Osteocyte (in vitro differentiated cells): ENCODE data around the gene NHLRC2. TPM values are rescaled to one million over a fixed set of nuclear protein-coding genes. Genes with fewer than 3 reads are reported as not detected.

Experiments used
- DNase-seq: peaks from one replicate; pipeline ENCODE4 v3.0.0; 2021; ENCODE audit warnings: mixed read lengths; ENCODE audit not compliant: unreplicated experiment; ENCODE audit errors: extremely low spot score
- H3K27ac Mint-ChIP-seq: one replicate; pipeline ENCODE4 v1.8.0; 2021; ENCODE audit warnings: mild to moderate bottlenecking, mixed read lengths; ENCODE audit not compliant: unreplicated experiment
- H3K27me3 Mint-ChIP-seq: one replicate; pipeline ENCODE4 v1.8.0; 2021; ENCODE audit warnings: mixed read lengths; ENCODE audit not compliant: unreplicated experiment
- H3K36me3 Mint-ChIP-seq: one replicate; pipeline ENCODE4 v1.8.0; 2021; ENCODE audit warnings: mixed read lengths; ENCODE audit not compliant: unreplicated experiment
- H3K4me1 Mint-ChIP-seq: one replicate; pipeline ENCODE4 v1.8.0; 2021; ENCODE audit warnings: mixed read lengths; ENCODE audit not compliant: unreplicated experiment
- H3K4me3 Mint-ChIP-seq: one replicate; pipeline ENCODE4 v1.8.0; 2021; ENCODE audit warnings: mild to moderate bottlenecking, moderate library complexity, mixed read lengths; ENCODE audit not compliant: unreplicated experiment
- H3K9me3 Mint-ChIP-seq: one replicate; pipeline ENCODE4 v1.8.0; 2021; ENCODE audit warnings: mixed read lengths; ENCODE audit not compliant: unreplicated experiment
- total RNA-seq: library from RNA; stranded (reverse); gene quantifications from 2 replicates; pipeline ENCODE4 v1.2.1, GENCODE V29; 2021
- TF ChIP-seq, protein P1 (sequence below): fragments of 200-600 bp; sonication (generic); IDR thresholded peaks from 2 replicates; pipeline ENCODE4 v1.5.0; 2021; ENCODE audit warnings: antibody characterized with exemption, mild to moderate bottlenecking, moderate library complexity

Gene NHLRC2
- total RNA-seq, 1 donor from 2014 or later: 39.3 TPM

DNA sequence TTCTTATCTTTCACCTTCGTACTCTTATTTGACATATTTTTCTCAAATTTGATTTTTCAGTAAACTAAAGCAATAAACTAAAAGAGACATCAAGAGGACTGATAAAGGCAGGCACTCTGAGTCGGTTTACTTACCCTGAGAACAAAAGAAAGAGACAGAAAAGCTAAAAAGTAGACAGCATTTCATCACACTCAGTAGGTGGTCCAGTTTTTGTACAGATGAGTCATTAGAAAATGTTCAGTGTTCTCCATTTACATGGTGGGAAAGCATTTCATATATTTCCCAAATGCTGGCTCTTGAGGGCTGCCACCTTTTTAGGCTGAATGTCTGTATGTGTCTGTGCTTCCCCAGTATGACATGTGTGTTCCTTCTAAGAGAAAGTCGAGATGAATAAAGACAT is 52.7 kb downstream of the NHLRC2 start:
- TF ChIP-seq, protein P1, sequence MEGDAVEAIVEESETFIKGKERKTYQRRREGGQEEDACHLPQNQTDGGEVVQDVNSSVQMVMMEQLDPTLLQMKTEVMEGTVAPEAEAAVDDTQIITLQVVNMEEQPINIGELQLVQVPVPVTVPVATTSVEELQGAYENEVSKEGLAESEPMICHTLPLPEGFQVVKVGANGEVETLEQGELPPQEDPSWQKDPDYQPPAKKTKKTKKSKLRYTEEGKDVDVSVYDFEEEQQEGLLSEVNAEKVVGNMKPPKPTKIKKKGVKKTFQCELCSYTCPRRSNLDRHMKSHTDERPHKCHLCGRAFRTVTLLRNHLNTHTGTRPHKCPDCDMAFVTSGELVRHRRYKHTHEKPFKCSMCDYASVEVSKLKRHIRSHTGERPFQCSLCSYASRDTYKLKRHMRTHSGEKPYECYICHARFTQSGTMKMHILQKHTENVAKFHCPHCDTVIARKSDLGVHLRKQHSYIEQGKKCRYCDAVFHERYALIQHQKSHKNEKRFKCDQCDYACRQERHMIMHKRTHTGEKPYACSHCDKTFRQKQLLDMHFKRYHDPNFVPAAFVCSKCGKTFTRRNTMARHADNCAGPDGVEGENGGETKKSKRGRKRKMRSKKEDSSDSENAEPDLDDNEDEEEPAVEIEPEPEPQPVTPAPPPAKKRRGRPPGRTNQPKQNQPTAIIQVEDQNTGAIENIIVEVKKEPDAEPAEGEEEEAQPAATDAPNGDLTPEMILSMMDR: no peak
- peak overlapping the region; percentile 93 for H3K27ac Mint-ChIP-seq
- no peaks in the 10 kb centered on the region for H3K27me3 Mint-ChIP-seq
- no peak overlapping the region for H3K4me3 Mint-ChIP-seq
- H3K36me3 Mint-ChIP-seq: peaks cover 43% of the 10 kb centered on the region
- H3K9me3 Mint-ChIP-seq: no peaks in the 10 kb centered on the region
- DNase-seq: no peak
- peaks cover 19% of the 10 kb centered on the region for H3K4me1 Mint-ChIP-seq

DNA sequence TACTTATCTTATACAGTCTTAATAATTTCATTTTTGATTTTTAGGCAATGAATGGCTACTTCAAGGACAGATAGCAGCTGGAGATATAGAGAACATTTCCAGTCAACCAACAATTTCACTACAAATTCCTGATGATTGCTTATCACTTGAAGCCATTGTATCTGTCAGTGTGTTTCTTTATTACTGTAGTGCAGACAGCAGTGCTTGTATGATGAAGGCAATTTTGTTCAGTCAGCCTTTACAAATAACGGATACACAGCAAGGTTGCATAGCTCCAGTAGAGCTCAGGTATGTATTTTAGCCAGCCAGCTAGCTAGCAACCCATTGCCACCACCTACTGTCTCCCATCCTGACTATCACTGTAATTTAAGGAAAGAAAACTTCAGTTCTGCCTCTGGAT is 53.8 kb downstream of the NHLRC2 start:
- Mint-ChIP-seq H3K36me3 (peaks cover 39% of the 10 kb centered on the region), H3K27ac (no peak overlapping the region), H3K27me3 (no peaks in the 10 kb centered on the region), H3K4me3 (no peak overlapping the region), H3K9me3 (no peaks in the 10 kb centered on the region), H3K4me1 (peaks cover 19% of the 10 kb centered on the region)
- no peak for DNase-seq
- TF ChIP-seq, protein P1: no peak

- H3K4me1 Mint-ChIP-seq: peaks cover 16% of the 10 kb centered on the region
- no peak overlapping the region for H3K27ac Mint-ChIP-seq
- TF ChIP-seq, protein P1: no peak
- no peak overlapping the region for H3K4me3 Mint-ChIP-seq
- no peak for DNase-seq
- no peaks in the 10 kb centered on the region for H3K9me3 Mint-ChIP-seq
- no peaks in the 10 kb centered on the region for H3K27me3 Mint-ChIP-seq
- H3K36me3 Mint-ChIP-seq: peaks cover 16% of the 10 kb centered on the region
These were observed 56.7 kb downstream of the NHLRC2 start for GRCh38 chr10:113911113-113911512.

GRCh38 chr10:113911839-113912238 is 57.4 kb downstream of the NHLRC2 start:
- Mint-ChIP-seq H3K4me1 (peaks cover 12% of the 10 kb centered on the region), H3K36me3 (peaks cover 14% of the 10 kb centered on the region), H3K9me3 (no peaks in the 10 kb centered on the region), H3K27me3 (no peaks in the 10 kb centered on the region), H3K27ac (no peak overlapping the region), H3K4me3 (no peak overlapping the region)
- no peak for DNase-seq
- TF ChIP-seq, protein P1: no peak

DNA sequence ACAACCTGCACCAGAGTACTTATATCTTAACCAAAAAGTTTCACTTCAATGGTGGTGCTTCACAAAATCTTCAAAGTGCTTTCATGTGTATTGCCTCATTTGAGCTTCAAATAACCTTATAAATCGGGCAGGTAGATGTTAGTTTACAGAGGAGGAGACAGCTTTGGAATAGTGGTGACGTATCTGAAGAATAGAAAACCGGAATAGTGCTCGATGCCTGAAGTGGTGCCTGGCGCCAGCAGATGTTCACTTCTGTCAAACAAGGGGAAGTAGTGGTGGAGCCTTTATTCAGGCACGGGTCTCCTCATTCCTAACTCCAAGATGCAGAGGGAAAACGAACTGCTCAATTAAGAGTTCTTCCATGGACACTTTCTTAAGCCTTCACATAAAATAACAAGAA is 58.1 kb downstream of the NHLRC2 start:
- Mint-ChIP-seq H3K4me1 (peaks cover 5% of the 10 kb centered on the region), H3K4me3 (no peak overlapping the region), H3K9me3 (no peaks in the 10 kb centered on the region), H3K36me3 (peaks cover 17% of the 10 kb centered on the region), H3K27ac (no peak overlapping the region), H3K27me3 (no peaks in the 10 kb centered on the region)
- DNase-seq: no peak
- TF ChIP-seq, protein P1: no peak
